ENCODE results near the gene CYP4F11. TPM values are rescaled to one million over a fixed set of nuclear protein-coding genes. Genes with fewer than 3 reads are reported as not detected.

Gene CYP4F11
- total and polyA plus RNA-seq, 2 donors (not counting 3 experiments of a cell fraction or from before 2014, with no cell fraction given) = not detected

DNA sequence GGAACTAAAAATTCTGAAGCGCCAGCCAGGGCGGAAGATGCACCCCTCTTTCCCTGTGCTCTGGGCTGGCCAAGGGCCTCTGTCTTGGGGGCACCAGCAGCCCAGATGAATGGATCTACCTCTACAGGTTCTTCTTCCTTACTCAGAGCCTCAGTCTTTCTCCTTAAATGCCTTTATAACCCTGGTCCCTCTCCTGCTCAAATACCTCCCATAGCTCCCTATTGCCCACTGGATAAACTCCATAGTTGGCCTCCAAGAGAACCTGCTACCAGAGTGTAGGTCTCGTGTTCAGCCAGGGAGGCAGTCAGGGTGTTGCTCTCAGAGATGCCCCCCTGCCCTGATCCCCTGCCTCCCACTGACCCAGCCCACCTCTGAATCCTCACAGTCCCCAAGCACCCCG, 45.0 kb upstream of the CYP4F11 start:
- H3K36me3 ChIP-seq (ENCODE audit: control insufficient read depth in 2 of 2, extremely low read depth in 1 of 2, insufficient read depth in 2 of 2, low read length in 2 of 2) = no peaks in the 10 kb centered on the region
- BruUV-seq (replicated peaks) = no TSS peak
- no peak for DNase-seq (ENCODE audit: low read depth, low spot score)
- dilution Hi-C loops (cut with MboI; ENCODE audit: extremely low pct_ligation_motif_present, low sequenced_read_pairs) (no loop called here), intact Hi-C loops (cut with micrococcal nuclease) (no loop called here)
- H3K4me3 ChIP-seq (replicated peaks in 1 of 3; ENCODE audit: insufficient read depth in 1 of 3, low read depth in 1 of 3, low read length in 3 of 3) = no peak overlapping the region
- H2AFZ ChIP-seq (ENCODE audit: low read depth, low read length) = no peak overlapping the region
- no peaks in the 10 kb centered on the region for H4K20me1 ChIP-seq (replicated peaks; ENCODE audit: control insufficient read depth, extremely low read depth, insufficient read depth, low read length)
- no peaks in the 10 kb centered on the region for H3K9me1 ChIP-seq (replicated peaks; ENCODE audit: control insufficient read depth, extremely low read depth, insufficient read depth, low read length)
- H3K27ac ChIP-seq (ENCODE audit: insufficient read depth, low read depth, low read length) = no peak overlapping the region
- ChIA-PET POLR2A (no interaction called here), CTCF (no interaction called here)
- H3K9ac ChIP-seq (replicated peaks; ENCODE audit: extremely low read depth, insufficient read depth, low read length) = no peak overlapping the region
- no peaks in the 10 kb centered on the region for H3K27me3 ChIP-seq (ENCODE audit: control insufficient read depth in 2 of 2, insufficient read depth in 2 of 2, low read length in 2 of 2)
- H3K79me2 ChIP-seq (ENCODE audit: control insufficient read depth, insufficient read depth, low read length) = no peaks in the 10 kb centered on the region
- no peaks in the 10 kb centered on the region for H3K4me1 ChIP-seq (ENCODE audit: control insufficient read depth, extremely low read depth, insufficient read depth, low read length)
- no peak overlapping the region for H3K4me2 ChIP-seq (ENCODE audit: insufficient read depth, low read length)
- no peaks in the 10 kb centered on the region for H3K9me3 ChIP-seq (replicated peaks; ENCODE audit: control insufficient read depth, insufficient read depth, low read length)
- TF ChIP-seq POLR2A (IDR thresholded peaks at IDR 0.05; ENCODE audit: low read depth, low read length) (no peak), FOS (IDR thresholded peaks at IDR 0.05; ENCODE audit: borderline replicate concordance, insufficient read depth, low read length) (no peak), EZH2 (IDR thresholded peaks at IDR 0.05; ENCODE audit: borderline replicate concordance, low read depth, low read length, severe bottlenecking) (no peak), POLR2AphosphoS5 (IDR thresholded peaks at IDR 0.05; ENCODE audit: insufficient read depth, low read depth, low read length) (no peak), JUN (IDR thresholded peaks at IDR 0.05; ENCODE audit: borderline replicate concordance, insufficient read depth, insufficient read length, low read depth) (no peak), MYC (IDR thresholded peaks at IDR 0.05; ENCODE audit: low read depth, low read length) (no peak), GATA2 (IDR thresholded peaks at IDR 0.05; ENCODE audit: insufficient read depth, insufficient read length, low read depth, low read length) (no peak)
- TF ChIP-seq, protein P1, sequence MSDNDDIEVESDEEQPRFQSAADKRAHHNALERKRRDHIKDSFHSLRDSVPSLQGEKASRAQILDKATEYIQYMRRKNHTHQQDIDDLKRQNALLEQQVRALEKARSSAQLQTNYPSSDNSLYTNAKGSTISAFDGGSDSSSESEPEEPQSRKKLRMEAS (IDR thresholded peaks at IDR 0.05; ENCODE audit: insufficient read depth, insufficient read length) = no peak
- TF ChIP-seq, protein P2, sequence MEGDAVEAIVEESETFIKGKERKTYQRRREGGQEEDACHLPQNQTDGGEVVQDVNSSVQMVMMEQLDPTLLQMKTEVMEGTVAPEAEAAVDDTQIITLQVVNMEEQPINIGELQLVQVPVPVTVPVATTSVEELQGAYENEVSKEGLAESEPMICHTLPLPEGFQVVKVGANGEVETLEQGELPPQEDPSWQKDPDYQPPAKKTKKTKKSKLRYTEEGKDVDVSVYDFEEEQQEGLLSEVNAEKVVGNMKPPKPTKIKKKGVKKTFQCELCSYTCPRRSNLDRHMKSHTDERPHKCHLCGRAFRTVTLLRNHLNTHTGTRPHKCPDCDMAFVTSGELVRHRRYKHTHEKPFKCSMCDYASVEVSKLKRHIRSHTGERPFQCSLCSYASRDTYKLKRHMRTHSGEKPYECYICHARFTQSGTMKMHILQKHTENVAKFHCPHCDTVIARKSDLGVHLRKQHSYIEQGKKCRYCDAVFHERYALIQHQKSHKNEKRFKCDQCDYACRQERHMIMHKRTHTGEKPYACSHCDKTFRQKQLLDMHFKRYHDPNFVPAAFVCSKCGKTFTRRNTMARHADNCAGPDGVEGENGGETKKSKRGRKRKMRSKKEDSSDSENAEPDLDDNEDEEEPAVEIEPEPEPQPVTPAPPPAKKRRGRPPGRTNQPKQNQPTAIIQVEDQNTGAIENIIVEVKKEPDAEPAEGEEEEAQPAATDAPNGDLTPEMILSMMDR (IDR thresholded peaks at IDR 0.05; ENCODE audit: extremely low read depth in 1 of 2, insufficient read depth in 1 of 2, low read depth in 1 of 2, low read length in 2 of 2) = no peak
- FAIRE-seq = no peak

Measured in endothelial cell of umbilical vein (primary cell).